Heart left ventricle (tissue), 16 donors: Measurements from ENCODE around the gene TNNI3K. TPM values are rescaled to one million over a fixed set of nuclear protein-coding genes. Genes with fewer than 3 reads are reported as not detected.
A peak's percentile ranks its signal among the peaks of the same experiment; 100 is the strongest.

Experiments
- ATAC-seq, 4 donors: fragments of 200-7000 bp; cut with Tn5 transposase; one replicate each; pipeline ENCODE4 v1.9.1; 2020 to 2022; ENCODE audit warnings: moderate library complexity in 4 of 4, mild to moderate bottlenecking in 3 of 4, moderate number of reproducible peaks in 1 of 4
- DNase-seq, 5 donors: peaks; one replicate each; pipeline ENCODE4 v3.0.0-alpha.2; 2020
- H3K27ac ChIP-seq, 12 donors: fragments of 200-600 bp; sonication (generic) in 4 of 12; one replicate each; pipeline versions ENCODE4 v1.5.0 to v1.8.0; 2016 to 2022; ENCODE audit warnings: mild to moderate bottlenecking in 2 of 12
- H3K27me3 ChIP-seq, 9 donors: fragments of 200-600 bp; sonication (generic) in 2 of 9; one replicate each; pipeline versions ENCODE4 v1.5.1 to v1.8.0; 2016 to 2022; ENCODE audit warnings: mild to moderate bottlenecking in 3 of 9
- H3K36me3 ChIP-seq, 9 donors: fragments of 200-600 bp; sonication (generic) in 2 of 9; one replicate each; pipeline versions ENCODE4 v1.5.0 to v1.8.0; 2018 to 2022; ENCODE audit warnings: mild to moderate bottlenecking in 2 of 9
- H3K4me1 ChIP-seq, 12 donors: fragments of 200-600 bp; sonication (generic) in 4 of 12; one replicate each; pipeline versions ENCODE4 v1.5.0 to v1.8.0; 2016 to 2022; ENCODE audit warnings: mild to moderate bottlenecking in 3 of 12
- H3K4me3 ChIP-seq, 12 donors: fragments of 200-600 bp; sonication (generic) in 4 of 12; one replicate each; pipeline versions ENCODE4 v1.5.0 to v1.8.0; 2017 to 2022; ENCODE audit warnings: mild to moderate bottlenecking in 9 of 12, moderate library complexity in 4 of 12
- H3K9me3 ChIP-seq, 12 donors: fragments of 200-600 bp; sonication (generic) in 4 of 12; one replicate each; pipeline versions ENCODE4 v1.5.0 to v1.8.0; 2016 to 2022; ENCODE audit warnings: mild to moderate bottlenecking in 1 of 12
- CTCF ChIP-seq, 12 donors: fragments of 200-600 bp; sonication (generic) in 4 of 12; IDR thresholded peaks; one replicate each; pipeline versions ENCODE4 v1.5.0 to v1.8.0; 2018 to 2022; ENCODE audit warnings: antibody characterized with exemption in 12 of 12, mild to moderate bottlenecking in 5 of 12
- POLR2A ChIP-seq, 2 donors: fragments of 450-650 bp; IDR thresholded peaks; one replicate each; pipeline ENCODE4 v1.6.1; 2017; ENCODE audit warnings: antibody characterized with exemption in 2 of 2, mild to moderate bottlenecking in 2 of 2, moderate library complexity in 2 of 2
- WGBS, 4 donors: extraction: QIAGEN DNeasy Blood & Tissue Kit in 2 of 4; methylation state at CpG; one replicate each; pipeline versions ENCODE4 v1.1.5 to v1.1.7; 2013 to 2018; 5-methylcytosine and 5-hydroxymethylcytosine counted together
- intact Hi-C, 10 donors: fragments of 100-400 bp; cut with DNase I; formaldehyde crosslinking; loops; one replicate each; pipeline versions ENCODE4 v1.11.1 to v1.14.2; 2022
- polyA plus RNA-seq, 2 donors: library from polyadenylated mRNA; stranded (reverse); fragments of 200-250 nt; gene quantifications; one replicate each; pipeline ENCODE4 v1.2.3, GENCODE V29; 2013
- total RNA-seq, 9 donors: library from RNA; depleted of rRNA in 2 of 9; stranded (reverse); fragments of >200 nt in 2 of 9; fragmentation: NEBNext Ultra II Directional in 3 of 9; extraction: Animal tissue kit (Norgen Biotek cat#: 25700) in 3 of 9; gene quantifications; one replicate each; pipeline versions ENCODE4 v1.1.0 to v1.2.4, GENCODE V29; 2016 to 2023
- donor health status: ischemic (EF 13 %, LVEDD 7.1; RV severe dilation, severe dysfunction).
- donor health status: healthy with polysubstance abuse.
- donor health status: DM: no; HTN: yes; CAD: no.
- donor health status: DM: no; HTN: no; CAD: no.
- donor health status: ischemic (EF 25% LVEDD 6.9; RV normal size, moderate dysfunction).
- donor health status: ischemic (EF 25% LVEDD 5.7; RV mildly dilated, moderate dysfunction).
- donor health status: healthy.
- donor health status: DM: yes; HTN: yes; CAD: no.
- donor health status: ischemic (EF 35%, LVEDD 5.7; RV mildly dilated, moderate dysfunction).
- donor health status: nonischemic (EF 11% LVEDD 7.7; RV severe dilation, severe dysfunction).
- donor health status: DM: yes; HTN: yes; CAD: no.
- donor health status: PGD.
- donor health status: ischemic (EF 29% LVEDD 5.4; RV normal size, mild dysfunction).
- donor health status: nonischemic (EF 23%, LVEDD 6.1; RV moderate dilation, normal function).

TNNI3K gene
- total and polyA plus RNA-seq, 11 donors = 11.5 to 108 (median 59.9) TPM

- Histone ChIP-seq H3K4me3 (no peak overlapping the region), H3K4me1 (peaks cover 0 to 61% (median 26%) of the 10 kb centered on the region in 12 donors), H3K9me3 (no peaks in the 10 kb centered on the region), H3K27ac (peak overlapping the region in 10 of 12 donors; percentile 18 to 70 (median 60)), H3K27me3 (no peaks in the 10 kb centered on the region), H3K36me3 (no peaks in the 10 kb centered on the region)
- DNase-seq (peak in 2 of 5 donors; percentile 33 to 36), ATAC-seq (peak; percentile 72 to 84 (median 81))
- 30 to 50% (median 47%) methylated on average over 2 of the region's 2 CpGs for WGBS, 4 donors
- intact Hi-C loops = loop anchor here in 1 of 10 donors (2.0 to 5.0 kb wide), 3 partner anchors 30 to 51 kb away; no protein-coding TSS in a partner anchor
- TF ChIP-seq CTCF (IDR thresholded peaks at IDR 0.05) (no peak), POLR2A (IDR thresholded peaks at IDR 0.05) (no peak)
These were observed 157.7 kb downstream of the TNNI3K start for GRCh38 chr1:74392840-74393239.

GRCh38 chr1:74395571-74395970 lies 160.4 kb downstream of the TNNI3K start:
- Histone ChIP-seq H3K27me3 (no peaks in the 10 kb centered on the region), H3K4me1 (peaks cover 0 to 55% (median 25%) of the 10 kb centered on the region in 12 donors), H3K36me3 (no peaks in the 10 kb centered on the region), H3K27ac (peak overlapping the region; percentile 24 to 70 (median 52)), H3K9me3 (no peaks in the 10 kb centered on the region), H3K4me3 (no peak overlapping the region)
- ATAC-seq = peak in 2 of 4 donors; percentile 10 to 42
- intact Hi-C loops = no loop called here
- no peak for TF ChIP-seq POLR2A (IDR thresholded peaks at IDR 0.05)
- TF ChIP-seq CTCF (IDR thresholded peaks at IDR 0.05) = no peak
- DNase-seq = peak in 3 of 5 donors; percentile 29 to 57 (median 34)
- WGBS, 4 donors = 31 to 50% (median 40%) methylated on average over 4 of the region's 4 CpGs

GRCh38 chr1:74396462-74396861 lies 161.3 kb downstream of the TNNI3K start:
- TF ChIP-seq POLR2A (IDR thresholded peaks at IDR 0.05) = no peak
- TF ChIP-seq CTCF (IDR thresholded peaks at IDR 0.05) = no peak
- H3K27me3 ChIP-seq = no peaks in the 10 kb centered on the region
- H3K27ac ChIP-seq = peak overlapping the region; percentile 25 to 70 (median 56)
- H3K4me3 ChIP-seq = no peak overlapping the region
- peak in 2 of 5 donors; percentile 37 for DNase-seq
- 34 to 49% (median 39%) methylated on average over 3 of the region's 3 CpGs for WGBS, 4 donors
- intact Hi-C loops = no loop called here
- H3K36me3 ChIP-seq = no peaks in the 10 kb centered on the region
- H3K4me1 ChIP-seq = peaks cover 0 to 55% (median 25%) of the 10 kb centered on the region in 12 donors
- ATAC-seq = peak in 2 of 4 donors; percentile 18 to 32
- no peaks in the 10 kb centered on the region for H3K9me3 ChIP-seq

GRCh38 chr1:74396933-74397332 lies 161.7 kb downstream of the TNNI3K start:
- peak; percentile 44 to 68 (median 57) for ATAC-seq
- Histone ChIP-seq H3K4me3 (no peak overlapping the region), H3K9me3 (no peaks in the 10 kb centered on the region), H3K27me3 (no peaks in the 10 kb centered on the region), H3K36me3 (peaks cover 0 to under 1% (median 0%) of the 10 kb centered on the region in 9 donors), H3K27ac (peak overlapping the region; percentile 25 to 69 (median 56)), H3K4me1 (peaks cover 0 to 54% (median 25%) of the 10 kb centered on the region in 12 donors)
- peak; percentile 27 to 69 (median 57) for DNase-seq
- TF ChIP-seq POLR2A (IDR thresholded peaks at IDR 0.05) (no peak), CTCF (IDR thresholded peaks at IDR 0.05) (no peak)
- 4 to 5% (median 4%) methylated on average over 4 of the region's 4 CpGs for WGBS, 4 donors
- intact Hi-C loops = no loop called here
